Islet of Langerhans (tissue), 1 donor: ENCODE results near the gene CASP8.
"Not testable (repeated sequence)": the region's sequence is repeated elsewhere in the genome, so short reads cannot be mapped to it uniquely, and the experiment has no call there.

Experiments
- FAIRE-seq: peaks from one replicate; lab custom pipeline; 2011; peaks lifted over from hg19 to GRCh38; lab: Jason Lieb, UNC

CASP8 gene

DNA sequence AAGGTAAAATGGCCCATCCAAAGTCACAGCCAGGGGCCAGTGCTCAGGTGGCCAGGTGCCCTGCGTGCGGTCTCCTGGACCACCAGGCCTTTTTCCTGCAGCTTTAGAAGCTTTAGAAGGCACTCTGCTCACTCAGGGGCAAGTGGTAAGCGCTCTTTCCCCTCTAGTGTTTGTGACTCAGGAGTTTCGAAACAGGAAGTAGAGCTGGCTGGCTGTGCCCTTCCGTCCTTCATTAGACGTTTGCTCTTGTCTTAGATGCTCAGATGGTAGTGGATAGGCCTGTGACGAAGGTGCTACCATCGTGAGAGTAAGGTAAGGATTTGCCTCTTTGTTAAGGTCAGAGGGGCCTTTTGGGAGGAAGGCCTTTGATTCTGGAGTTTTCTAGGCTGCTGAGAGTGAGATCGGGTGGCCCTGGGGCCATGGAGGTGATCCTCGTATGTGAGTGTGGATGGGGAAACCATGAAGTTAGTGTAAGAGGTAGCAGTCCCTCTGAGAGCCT is at the start of gene CASP8:
Gene CASP8 (plus strand): TSS at position 235 of the 499 bp plus-strand sequence. CDS start 5,951 bp downstream, outside the sequence.
- FAIRE-seq: no peak

GRCh38 chr2:201215963-201216362 is 44.4 kb upstream of the CASP8 start:
- FAIRE-seq: no peak

- FAIRE-seq: no peak
Measured at GRCh38 chr2:201216918-201217317, 43.4 kb upstream of the CASP8 start.

DNA sequence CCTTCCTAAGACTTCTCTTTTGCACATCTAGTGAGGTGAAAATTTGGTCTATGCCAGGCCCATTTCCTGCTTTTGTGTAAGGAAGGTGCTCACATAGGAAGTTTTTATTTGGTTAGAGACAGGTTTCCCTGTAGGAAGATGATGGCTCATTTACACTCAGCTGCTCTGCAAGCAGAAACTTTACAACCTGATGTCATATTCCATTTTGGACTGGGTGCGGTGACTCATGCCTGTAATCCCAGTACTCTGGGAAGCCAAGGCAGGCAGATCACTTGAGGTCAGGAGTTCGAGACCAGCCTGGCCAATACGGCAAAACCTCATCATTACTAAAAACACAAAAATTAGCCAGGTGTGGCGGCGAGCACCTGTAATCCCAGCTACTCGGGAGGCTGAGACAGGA is 41.6 kb upstream of the CASP8 start:
- FAIRE-seq: no peak

- FAIRE-seq: no peak
Measured at GRCh38 chr2:201219328-201220096, 40.8 kb upstream of the CASP8 start.

GRCh38 chr2:201220102-201220570 is 40.2 kb upstream of the CASP8 start:
- FAIRE-seq: no peak

DNA sequence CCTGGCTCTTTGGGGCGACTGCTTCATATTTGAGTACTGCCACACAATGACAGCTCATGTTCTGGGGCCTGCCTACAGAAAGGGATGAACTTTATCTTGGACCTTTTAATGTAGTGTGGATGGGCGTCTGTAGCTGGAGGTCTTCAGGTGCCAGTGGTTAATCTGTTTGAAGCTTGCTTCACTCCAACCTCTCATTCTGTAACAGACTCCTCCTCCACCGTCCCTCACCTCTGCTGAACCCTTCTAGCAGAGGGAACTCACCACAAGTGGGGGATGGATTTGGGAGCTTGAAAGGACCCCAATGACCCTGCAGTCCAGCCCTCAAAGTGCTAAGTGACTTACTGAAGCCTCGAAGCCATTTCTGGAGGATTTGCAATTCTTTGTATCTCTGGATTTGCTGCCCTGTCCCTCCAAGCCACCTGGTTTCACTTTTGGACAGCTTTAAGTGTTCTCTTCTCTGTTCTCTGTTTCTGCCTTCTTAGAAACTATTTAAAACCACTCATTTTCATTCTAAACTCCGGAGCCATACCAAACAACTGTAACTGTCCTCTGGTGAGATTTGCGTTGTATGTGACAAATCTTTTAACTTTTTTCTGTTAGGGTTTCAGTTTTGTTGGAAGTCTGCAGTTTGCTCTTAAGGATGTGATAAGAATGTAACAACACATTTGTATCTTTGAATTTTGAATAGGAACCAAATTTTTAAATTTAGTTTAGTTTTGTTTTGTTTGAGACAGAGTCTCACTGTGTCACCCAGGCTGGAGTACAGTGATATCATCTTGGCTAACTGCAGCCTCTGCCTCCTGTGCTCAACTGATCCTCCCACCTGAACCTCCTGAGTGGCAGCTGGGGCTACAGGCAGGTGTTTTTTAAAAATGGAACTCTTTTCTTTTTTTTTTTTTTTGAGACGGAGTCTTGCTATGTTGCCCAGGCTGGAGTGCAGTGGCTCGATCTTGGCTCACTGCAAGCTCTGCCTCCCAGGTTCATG is 37.0 kb upstream of the CASP8 start:
- no peak for FAIRE-seq

DNA sequence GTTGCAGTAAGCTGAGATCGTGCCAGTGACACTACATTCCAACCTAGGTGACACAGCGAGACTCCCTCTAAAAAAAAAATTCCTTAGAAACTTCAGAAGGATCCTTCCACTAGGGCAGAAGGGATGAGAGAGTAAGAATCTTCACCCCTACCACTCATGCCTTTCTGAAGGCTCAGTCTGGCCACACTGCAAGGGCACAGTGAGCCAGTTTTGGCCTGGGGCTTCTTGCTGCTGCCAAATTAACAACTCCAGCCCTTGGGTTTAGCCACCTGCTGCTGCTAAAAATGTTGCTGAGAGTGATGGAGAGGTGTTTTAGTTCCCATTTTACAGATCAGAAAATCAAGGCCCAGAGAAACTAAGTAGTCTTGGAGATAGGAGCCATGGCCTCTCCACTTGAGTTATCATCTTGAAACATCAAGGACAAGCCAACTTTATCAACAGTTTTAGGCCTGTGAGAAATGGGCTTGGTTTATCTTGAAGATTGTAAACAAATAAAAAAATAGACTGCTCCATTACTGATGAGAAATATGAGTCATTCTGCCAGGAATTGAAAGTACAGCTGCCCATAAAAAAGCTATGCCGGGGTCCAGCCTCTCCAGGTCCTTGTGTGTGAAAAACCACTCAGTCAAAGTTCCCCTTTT is 31.9 kb upstream of the CASP8 start:
- no peak for FAIRE-seq

GRCh38 chr2:201228912-201229290 is 31.4 kb upstream of the CASP8 start:
- no peak for FAIRE-seq

GRCh38 chr2:201231781-201232466 is 28.4 kb upstream of the CASP8 start:
- no peak for FAIRE-seq

GRCh38 chr2:201232467-201232815 is 27.9 kb upstream of the CASP8 start:
- no peak for FAIRE-seq

DNA sequence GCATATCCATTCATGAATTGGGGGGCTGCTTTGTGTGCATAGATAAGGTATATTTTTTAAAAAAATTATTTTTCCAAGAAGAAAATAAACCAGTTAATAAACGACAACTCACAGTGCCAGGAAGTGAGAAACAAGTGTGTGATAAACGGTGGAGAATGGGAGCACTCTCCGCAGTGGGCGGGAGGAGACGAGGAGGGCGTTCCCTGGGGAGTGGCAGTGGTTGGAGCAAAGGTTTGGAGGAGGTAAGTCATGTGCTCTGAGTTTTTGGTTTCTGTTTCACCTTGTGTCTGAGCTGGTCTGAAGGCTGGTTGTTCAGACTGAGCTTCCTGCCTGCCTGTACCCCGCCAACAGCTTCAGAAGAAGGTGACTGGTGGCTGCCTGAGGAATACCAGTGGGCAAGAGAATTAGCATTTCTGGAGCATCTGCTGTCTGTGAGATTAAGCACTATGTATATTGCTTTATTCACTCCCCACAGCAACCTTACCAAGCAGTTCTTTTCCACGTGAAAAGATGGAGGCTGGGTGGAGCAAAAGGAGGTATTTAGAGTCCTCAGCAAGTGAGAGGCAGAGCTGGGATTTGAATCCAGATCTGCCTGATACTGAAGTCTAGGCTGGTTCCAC is 27.0 kb upstream of the CASP8 start:
- FAIRE-seq: no peak

DNA sequence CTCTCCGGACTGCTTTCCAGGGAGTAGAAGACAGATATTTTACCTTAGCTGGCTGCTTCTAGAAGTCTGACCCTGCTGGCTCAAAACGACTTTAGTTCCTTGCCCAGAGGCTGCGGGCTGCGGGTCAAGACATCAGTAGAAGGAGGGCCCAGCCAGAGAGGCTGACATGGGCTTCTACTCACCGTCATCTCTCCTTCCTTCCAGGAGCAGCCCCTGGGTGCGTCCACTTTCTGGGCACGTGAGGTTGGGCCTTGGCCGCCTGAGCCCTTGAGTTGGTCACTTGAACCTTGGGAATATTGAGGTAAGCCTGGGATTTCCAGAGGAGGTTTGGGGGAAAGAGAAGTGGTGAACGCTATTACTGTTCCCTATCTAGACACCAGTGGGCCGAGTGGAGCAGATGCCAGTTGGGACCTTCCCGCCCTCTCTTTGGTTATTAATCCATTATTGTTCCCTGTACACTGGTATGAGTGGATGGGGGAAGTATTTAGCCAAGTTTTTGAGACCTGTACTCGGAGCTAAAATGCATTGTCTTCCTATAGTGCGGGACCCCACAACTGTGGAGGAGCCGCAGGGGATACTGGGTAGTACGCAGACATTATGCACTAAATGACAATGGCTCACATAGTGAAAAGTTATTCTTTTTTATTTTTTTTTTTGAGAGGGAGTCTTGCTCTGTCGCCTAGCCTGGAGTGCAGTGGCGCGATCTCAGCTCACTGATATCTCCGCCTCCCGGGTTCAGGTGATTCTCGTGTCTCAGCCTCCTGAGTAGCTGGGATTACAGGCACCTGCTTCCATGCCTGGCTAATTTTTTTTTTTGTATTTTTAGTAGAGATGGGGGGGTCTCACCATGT is 26.3 kb upstream of the CASP8 start:
- no peak for FAIRE-seq

GRCh38 chr2:201234663-201235135 is 25.6 kb upstream of the CASP8 start:
- no peak for FAIRE-seq

DNA sequence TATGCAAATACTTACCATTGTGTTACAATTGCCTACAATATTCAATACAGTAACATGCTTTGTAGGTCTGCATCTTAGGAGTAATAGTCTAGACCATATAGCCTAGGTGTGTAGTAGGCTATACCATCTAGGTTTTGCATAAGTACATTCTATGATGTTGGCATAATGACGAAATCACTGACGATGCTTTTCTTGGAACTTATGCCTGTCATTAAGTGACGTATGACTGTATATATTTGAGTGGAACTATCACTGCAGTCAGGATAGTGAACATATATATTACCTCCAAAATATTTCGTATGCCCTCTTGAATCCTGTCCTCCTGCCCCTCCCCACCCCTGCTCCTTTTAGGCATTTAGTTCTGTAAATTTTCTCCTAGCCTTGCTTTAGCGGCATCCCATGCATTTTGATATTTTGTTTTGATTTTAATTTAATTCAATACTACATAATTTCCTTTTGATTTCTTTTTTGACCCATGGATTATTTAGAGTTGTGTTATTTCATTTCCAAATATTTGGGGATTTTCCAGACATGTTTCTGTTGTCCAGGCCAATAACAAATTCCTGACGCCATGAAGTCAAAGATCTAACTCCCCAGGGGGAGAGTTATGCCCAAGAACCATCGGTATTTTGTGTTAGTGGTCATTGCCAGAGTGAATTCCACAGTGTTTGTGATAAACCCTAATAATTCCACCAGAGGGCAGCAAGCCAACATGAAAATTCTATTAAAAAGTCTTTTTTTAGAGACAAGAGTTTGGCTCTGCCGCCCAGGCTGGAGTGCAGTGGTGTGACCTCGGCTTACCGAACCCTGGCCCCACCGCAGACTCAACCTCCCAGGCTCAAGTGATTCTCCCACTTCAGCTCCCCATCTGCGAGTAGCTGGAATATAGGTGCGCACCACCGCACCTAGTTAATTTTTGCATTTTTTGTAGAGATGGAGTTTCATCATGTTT is 24.2 kb upstream of the CASP8 start:
- no peak for FAIRE-seq

- no peak for FAIRE-seq
Measured at GRCh38 chr2:201237486-201238123, 22.7 kb upstream of the CASP8 start.

- not testable (repeated sequence) for FAIRE-seq
Measured at GRCh38 chr2:201239167-201239935, 21.0 kb upstream of the CASP8 start.
